Measurements from ENCODE around the gene ZIC5.

ZIC5 gene

GRCh38 chr13:99929866-99930265, 41.7 kb downstream of the ZIC5 start:
- no peak for DNase-seq

- DNase-seq: peak; percentile 83
These were observed 45.4 kb downstream of the ZIC5 start for GRCh38 chr13:99926014-99926731.

GRCh38 chr13:99923877-99924582, 47.5 kb downstream of the ZIC5 start:
- DNase-seq: no peak

- no peak for DNase-seq
These were observed 48.7 kb downstream of the ZIC5 start for GRCh38 chr13:99922631-99923404.

GRCh38 chr13:99919132-99919531, 52.4 kb downstream of the ZIC5 start:
- DNase-seq: no peak

GRCh38 chr13:99916366-99917103, 55.0 kb downstream of the ZIC5 start:
- peak; percentile 77 for DNase-seq

- DNase-seq: no peak
These were observed 58.4 kb downstream of the ZIC5 start for GRCh38 chr13:99913167-99913566.

Measured in NCI-H187 treated with DMSO at 0.1 percent for 48 hours (cell line).